NCI-H69 (cell line): ENCODE data around the gene DCLK2.
A peak's percentile ranks its signal among the peaks of the same experiment; 100 is the strongest.

Experiments
- DNase-seq: peaks from one replicate; lab custom pipeline; 2025; lab: John Stamatoyannopoulos, UW

Gene DCLK2

DNA sequence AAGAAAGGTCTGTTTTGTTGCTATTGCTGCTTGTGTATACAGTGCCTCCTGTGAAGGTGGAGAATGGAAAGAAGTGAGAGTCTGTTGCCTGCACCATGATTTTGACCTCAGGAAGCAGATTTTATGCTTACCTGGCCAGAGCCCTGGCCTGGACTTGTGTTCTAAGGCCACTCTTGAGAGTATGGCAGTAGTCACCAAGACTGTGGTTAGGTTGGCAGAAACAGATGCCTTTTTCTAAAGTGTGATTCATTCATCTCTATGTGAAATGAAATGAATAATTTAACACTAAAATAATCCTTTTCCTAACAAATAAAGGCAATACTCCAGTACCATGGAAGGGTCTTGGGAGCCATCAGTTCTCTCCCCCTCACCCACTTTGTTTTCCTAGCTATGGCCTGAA is 161.8 kb downstream of the DCLK2 start:
- DNase-seq: no peak

GRCh38 chr4:150242820-150243458 is 164.7 kb downstream of the DCLK2 start:
- peak; percentile 49 for DNase-seq

- DNase-seq: no peak
These were observed 165.7 kb downstream of the DCLK2 start for GRCh38 chr4:150243932-150244331.

GRCh38 chr4:150244600-150244999 is 166.4 kb downstream of the DCLK2 start:
- peak; percentile 79 for DNase-seq

- no peak for DNase-seq
These were observed 168.9 kb downstream of the DCLK2 start for GRCh38 chr4:150247184-150247583.

- peak; percentile 4 for DNase-seq
These were observed 169.9 kb downstream of the DCLK2 start for GRCh38 chr4:150248181-150248580.

GRCh38 chr4:150250293-150250997 is 172.2 kb downstream of the DCLK2 start:
- DNase-seq: no peak

DNA sequence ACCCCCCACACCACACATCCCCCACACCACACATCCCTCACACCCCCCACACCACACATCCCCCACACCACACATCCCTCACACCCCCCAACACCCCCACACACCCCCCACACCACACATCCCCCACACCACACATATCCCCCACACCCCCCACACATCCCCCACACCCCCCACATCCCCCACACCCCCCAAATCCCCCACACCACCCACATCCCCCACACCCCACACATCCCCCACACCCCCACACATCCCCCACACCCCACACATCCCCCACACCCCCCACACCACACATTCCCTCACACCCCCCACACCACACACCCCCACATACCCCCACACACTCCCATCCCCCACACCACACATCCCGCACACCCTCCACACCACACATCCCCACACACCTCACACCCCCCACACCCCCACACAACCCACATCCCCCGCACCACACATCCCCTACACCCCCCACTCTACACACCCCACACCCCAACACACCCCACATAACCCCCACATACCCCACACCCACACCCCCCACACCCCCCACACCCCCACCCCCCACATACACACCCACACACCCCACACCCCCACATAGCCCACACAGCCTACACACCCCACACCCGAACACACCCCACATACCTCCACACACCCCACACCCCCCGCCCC is 172.9 kb downstream of the DCLK2 start:
- no peak for DNase-seq

DNA sequence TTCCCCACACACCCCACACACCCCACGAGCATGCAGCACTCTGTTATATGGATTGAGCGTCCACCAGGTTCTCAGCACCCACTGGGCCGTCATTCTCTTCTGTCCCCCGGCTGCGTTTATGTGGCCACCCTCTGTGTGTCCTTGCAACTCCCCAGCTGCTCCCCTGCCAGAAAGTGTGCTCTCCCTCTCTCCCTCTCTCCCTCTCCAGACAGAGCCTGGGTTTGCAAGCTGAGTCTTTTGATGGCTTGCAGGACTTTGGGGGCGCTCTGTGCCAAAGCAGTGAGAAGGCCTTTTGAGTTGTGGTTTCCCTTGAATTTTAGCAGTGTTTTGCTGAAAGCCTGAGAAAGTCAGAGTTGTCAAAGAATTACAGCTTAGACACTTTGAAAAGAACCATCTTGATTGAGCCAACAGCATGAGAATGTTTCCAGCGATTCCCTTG is 173.5 kb downstream of the DCLK2 start:
- DNase-seq: peak; percentile 54

DNA sequence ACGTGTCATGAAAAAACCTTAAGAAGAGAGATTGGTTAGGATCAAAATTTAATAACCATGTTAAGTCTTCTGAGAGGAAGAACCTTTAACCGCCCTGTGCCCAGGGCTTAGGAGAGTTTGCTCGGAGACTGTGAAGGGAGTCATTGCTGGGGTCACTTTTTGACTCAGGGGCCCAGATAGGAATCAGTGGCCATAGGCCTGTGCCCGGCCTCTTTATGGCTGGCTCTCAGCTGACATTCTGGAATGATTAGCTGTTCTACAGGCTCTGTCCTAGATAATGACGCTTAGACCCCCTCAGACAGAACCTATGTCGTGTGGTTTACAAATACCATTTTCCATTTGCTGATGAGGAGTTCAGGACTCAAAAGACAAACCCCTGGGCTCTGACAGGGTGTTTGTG is 174.1 kb downstream of the DCLK2 start:
- no peak for DNase-seq

DNA sequence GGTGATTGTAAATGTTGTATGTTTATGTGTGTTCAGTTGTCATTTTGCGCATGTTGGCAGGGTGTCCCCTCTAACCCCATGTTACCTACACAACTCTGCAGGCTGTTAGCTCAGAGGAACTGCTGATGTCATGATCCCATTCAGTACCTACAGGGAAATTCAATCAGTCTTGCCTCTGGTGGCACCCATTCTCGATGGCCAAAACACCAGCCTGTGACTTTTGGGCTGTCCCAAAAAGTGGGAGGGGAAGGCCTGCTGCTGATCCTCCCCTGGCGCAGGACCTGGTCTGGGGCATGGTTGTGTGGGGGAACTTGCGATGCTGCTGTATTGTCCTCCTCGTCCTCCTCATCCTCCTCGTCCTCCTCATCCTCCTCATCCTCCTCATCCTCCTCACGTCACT is 174.5 kb downstream of the DCLK2 start:
- no peak for DNase-seq

DNA sequence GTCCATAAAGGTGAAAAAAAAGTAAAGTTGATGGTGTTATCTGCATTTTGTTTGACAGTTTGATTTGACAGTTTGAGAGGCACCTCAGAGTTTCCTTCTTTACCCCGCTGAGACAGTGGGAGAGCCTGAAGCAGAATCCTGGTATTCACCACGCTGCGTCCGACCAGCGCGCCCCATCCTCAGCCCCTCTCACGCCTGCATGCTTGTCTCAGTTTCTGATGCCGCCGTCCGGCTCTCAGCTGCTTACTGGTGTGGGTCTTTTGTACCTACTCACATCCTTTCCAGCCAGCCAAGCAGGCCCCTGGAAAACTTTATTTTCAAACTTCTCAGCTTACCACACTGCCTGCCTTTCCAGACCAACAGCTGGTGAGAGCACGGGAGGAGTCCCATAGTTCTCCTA is 175.2 kb downstream of the DCLK2 start:
- no peak for DNase-seq

- DNase-seq: no peak
These were observed 175.9 kb downstream of the DCLK2 start for GRCh38 chr4:150253965-150254630.

DNA sequence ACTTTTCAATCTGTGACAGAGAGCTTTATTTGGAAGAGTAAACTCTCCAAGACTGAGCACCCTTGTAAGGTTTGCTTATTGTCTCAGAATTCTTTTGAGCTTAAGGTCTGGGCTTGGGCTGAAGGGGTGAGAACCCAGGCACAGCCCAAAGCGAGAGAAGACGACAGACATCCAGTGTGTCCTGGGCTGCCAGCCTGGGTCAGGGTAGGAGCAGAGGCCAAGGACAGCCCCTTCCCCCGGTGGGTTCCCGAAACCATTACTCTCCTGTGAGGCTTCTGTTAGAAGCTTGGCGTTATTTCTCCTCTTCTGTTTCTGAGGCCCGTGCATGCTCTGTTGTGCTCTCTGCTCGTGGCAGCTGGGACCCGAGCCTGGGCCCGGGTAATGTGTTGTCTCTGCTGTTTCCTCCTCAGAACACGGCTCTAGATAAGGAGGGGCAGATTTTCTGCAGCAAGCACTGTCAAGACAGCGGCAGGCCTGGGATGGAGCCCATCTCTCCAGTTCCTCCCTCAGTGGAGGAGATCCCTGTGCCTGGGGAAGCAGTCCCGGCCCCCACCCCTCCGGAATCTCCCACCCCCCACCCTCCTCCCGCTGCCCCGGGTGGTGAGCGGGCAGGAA is 177.5 kb downstream of the DCLK2 start:
- DNase-seq: no peak

DNA sequence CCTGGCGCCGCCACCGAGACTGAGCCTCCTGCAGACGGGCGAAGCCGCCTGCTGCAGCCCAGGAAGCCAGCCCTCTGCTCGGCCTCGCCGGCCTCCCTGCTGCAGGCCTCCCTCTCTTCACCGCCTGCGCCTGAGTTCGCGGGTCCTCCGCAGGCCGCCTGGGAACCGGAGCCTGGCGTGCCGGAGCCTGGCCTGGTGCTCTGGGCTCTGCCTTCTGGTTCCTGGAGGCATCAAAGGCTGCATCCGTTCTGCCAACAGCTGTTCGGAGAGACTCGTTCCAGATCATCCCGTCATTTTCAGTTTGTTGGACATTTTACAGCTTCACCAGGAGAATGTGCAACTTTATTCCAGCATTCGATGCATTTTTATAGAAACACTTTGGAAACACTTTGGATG is 178.0 kb downstream of the DCLK2 start:
- no peak for DNase-seq

- DNase-seq: no peak
These were observed 178.8 kb downstream of the DCLK2 start for GRCh38 chr4:150256841-150257730.

DNA sequence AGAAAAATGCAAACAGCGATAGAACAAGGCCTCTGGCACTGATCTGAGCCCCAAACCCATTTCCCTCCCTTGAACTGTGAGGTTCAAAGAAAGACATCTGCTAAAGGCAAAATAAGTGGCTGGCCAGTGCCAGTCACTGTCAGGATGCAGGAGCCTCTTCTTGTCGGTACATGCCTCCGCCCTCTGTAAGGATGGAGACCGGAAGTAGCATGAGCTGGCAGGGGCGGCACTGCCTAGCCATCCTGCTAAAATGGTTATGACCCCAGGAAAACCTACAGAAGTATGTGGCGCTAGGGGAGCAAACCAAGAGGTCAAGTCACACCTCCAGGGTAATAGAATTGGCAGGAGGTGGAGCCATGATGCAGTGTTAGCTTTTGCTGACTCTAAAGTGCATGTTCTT is 180.3 kb downstream of the DCLK2 start:
- no peak for DNase-seq

DNA sequence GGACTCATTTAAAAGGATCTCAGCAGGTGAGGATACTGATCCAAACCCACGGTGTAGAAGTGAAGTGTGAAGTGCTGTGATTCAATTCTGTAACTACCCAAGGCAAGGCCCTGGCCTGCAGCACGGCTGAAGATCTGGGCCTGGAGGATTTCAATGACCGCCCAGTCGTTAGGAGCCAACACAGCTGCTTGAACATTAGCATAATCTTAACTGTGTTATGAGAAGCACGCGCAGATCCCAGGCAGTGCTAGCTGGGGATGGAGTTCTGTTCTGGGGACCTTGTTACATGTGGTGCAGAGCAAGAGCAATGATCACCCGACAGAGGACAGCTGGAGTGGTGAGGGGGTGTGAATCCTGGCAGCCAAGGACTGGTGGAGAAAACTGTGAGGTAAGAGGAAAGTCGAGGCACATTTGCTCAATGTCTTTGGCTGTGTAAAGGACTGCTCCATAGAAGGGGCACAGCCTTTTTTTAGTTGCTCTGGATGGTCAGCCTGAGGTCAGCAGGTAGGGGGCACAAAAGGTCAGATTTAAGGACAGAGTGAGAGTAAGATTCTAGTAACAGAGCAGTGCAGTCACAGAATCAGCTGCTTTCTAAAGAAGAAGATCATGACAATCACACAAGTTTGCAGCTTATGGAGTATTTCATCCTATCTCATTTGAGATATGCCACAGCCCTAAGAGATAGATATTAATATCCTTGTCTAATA is 181.8 kb downstream of the DCLK2 start:
- no peak for DNase-seq

DNA sequence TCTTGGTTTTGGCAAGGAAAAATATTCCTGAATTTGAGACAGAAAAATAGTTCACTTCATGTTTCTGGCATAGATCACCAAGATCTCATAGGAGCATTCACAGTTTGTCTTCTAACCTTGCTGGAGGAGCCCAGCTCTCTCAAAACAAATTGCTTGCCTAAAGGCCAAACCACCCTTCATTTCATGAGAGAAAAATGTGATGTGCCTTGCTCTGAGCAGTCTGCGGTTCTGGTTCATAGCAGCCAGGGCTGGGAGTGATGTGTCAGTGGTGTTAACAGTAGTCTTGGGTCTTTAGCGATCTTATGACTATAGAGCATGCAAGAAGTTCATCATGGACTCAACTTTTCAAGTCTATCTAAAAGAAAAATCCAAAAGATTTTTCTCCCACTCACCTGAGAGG is 183.3 kb downstream of the DCLK2 start:
- no peak for DNase-seq

DNA sequence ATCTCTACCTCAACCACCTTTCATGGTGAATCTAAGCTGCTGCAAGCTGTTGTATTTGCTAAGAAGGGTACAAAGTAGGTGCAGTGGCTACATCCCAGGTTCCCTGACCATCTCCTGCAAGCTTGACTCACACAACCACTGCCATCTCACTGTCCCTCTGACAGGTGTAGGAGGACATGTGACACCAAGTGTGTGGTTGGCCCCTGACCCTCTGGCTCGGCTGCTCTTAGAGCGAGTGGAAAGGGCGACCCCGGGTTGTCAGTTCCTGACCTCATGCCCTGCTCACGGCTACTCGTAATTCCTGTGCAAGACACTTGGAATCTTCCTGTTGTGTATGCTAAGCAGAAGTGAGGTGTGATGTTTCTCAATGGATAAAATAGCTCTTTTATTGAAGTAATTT is 184.4 kb downstream of the DCLK2 start:
- DNase-seq: no peak
